H9 (cell line): ENCODE data around the gene MYO18A. TPM values are rescaled to one million over a fixed set of nuclear protein-coding genes. Genes with fewer than 3 reads are reported as not detected.

Experiments
- DNase-seq: peaks from one replicate; pipeline ENCODE4 v3.0.0-alpha.2; 2017
- H2AFZ ChIP-seq: one replicate; pipeline ENCODE4 v1.6.1; 2013; ENCODE audit warnings: mild to moderate bottlenecking, low read length, control low read depth, moderate library complexity
- H2AK5ac ChIP-seq: 2 replicates; pipeline ENCODE4 v1.6.1; 2013; ENCODE audit warnings: low read length, control low read depth, mixed read lengths; ENCODE audit not compliant: insufficient read length
- H2BK120ac ChIP-seq: one replicate; pipeline ENCODE4 v1.6.1; 2013; ENCODE audit warnings: low read depth, mild to moderate bottlenecking, low read length, control low read depth, inconsistent platforms; ENCODE audit not compliant: poor library complexity, severe bottlenecking
- H2BK12ac ChIP-seq: 2 replicates; pipeline ENCODE4 v1.6.1; 2013; ENCODE audit warnings: low read length, control low read depth, mixed read lengths, low read depth; ENCODE audit not compliant: insufficient read length
- H2BK15ac ChIP-seq: 2 replicates; pipeline ENCODE4 v1.6.1; 2013; ENCODE audit warnings: low read depth, low read length, control low read depth
- H2BK20ac ChIP-seq: one replicate; pipeline ENCODE4 v1.6.1; 2013; ENCODE audit warnings: low read depth, mild to moderate bottlenecking, low read length, control low read depth, inconsistent platforms; ENCODE audit not compliant: poor library complexity, severe bottlenecking
- H2BK5ac ChIP-seq: 2 replicates; pipeline ENCODE4 v1.6.1; 2013; ENCODE audit warnings: low read length, control low read depth, mixed read lengths; ENCODE audit not compliant: insufficient read length
- H3K14ac ChIP-seq: 2 replicates; pipeline ENCODE4 v1.6.1; 2013; ENCODE audit warnings: low read length, control low read depth; ENCODE audit not compliant: insufficient read depth
- H3K18ac ChIP-seq: 2 replicates; pipeline ENCODE4 v1.6.1; 2013; ENCODE audit warnings: low read depth, mild to moderate bottlenecking, mixed read lengths, low read length, control low read depth; ENCODE audit not compliant: insufficient read length
- H3K23ac ChIP-seq: 2 replicates; pipeline ENCODE4 v1.6.1; 2013; ENCODE audit warnings: low read length, control low read depth, mixed read lengths, low read depth; ENCODE audit not compliant: insufficient read length
- H3K23me2 ChIP-seq: 2 replicates; pipeline ENCODE4 v1.6.1; 2013; ENCODE audit warnings: low read depth, mild to moderate bottlenecking, mixed read lengths, low read length, control low read depth; ENCODE audit not compliant: insufficient read length, poor library complexity, severe bottlenecking
- H3K27ac ChIP-seq: 2 replicates; pipeline ENCODE4 v1.5.1; 2013; ENCODE audit warnings: low read length, control low read depth, mixed read lengths, low read depth; ENCODE audit not compliant: insufficient read length
- H3K27me3 ChIP-seq: 2 replicates; pipeline ENCODE4 v1.6.1; 2013; ENCODE audit warnings: low read length, control low read depth, inconsistent platforms; ENCODE audit not compliant: insufficient read depth
- H3K4ac ChIP-seq: 2 replicates; pipeline ENCODE4 v1.6.1; 2013; ENCODE audit warnings: low read depth, mild to moderate bottlenecking, control low read depth, inconsistent platforms, low read length, moderate library complexity
- H3K4me1 ChIP-seq: 2 replicates; pipeline ENCODE4 v1.6.1; 2013; ENCODE audit warnings: low read length, control low read depth, inconsistent platforms; ENCODE audit not compliant: insufficient read depth
- H3K4me2 ChIP-seq: 2 replicates; pipeline ENCODE4 v1.6.1; 2013; ENCODE audit warnings: low read length, control low read depth, mixed read lengths; ENCODE audit not compliant: insufficient read length, insufficient read depth
- H3K56ac ChIP-seq: 2 replicates; pipeline ENCODE4 v1.6.1; 2013; ENCODE audit warnings: low read depth, mild to moderate bottlenecking, mixed read lengths, low read length, control low read depth; ENCODE audit not compliant: insufficient read length
- H3K79me1 ChIP-seq: 2 replicates; pipeline ENCODE4 v1.6.1; 2013; ENCODE audit warnings: low read depth, mild to moderate bottlenecking, moderate library complexity, low read length, control low read depth, inconsistent platforms; ENCODE audit not compliant: insufficient read depth, poor library complexity, severe bottlenecking
- H3K79me2 ChIP-seq: 2 replicates; pipeline ENCODE4 v1.6.1; 2013; ENCODE audit warnings: low read length, control low read depth, inconsistent platforms; ENCODE audit not compliant: insufficient read depth
- H3K9ac ChIP-seq: 2 replicates; pipeline ENCODE4 v1.6.1; 2013; ENCODE audit warnings: low read length, control low read depth, mixed read lengths; ENCODE audit not compliant: insufficient read length; ENCODE audit errors: extremely low read depth
- H3K9me3 ChIP-seq: one replicate; pipeline ENCODE4 v1.6.1; 2013; ENCODE audit warnings: low read depth, low read length, inconsistent platforms; ENCODE audit not compliant: control insufficient read depth
- H3T11ph ChIP-seq: one replicate; pipeline ENCODE4 v1.6.1; 2013; ENCODE audit warnings: mild to moderate bottlenecking, low read length, control low read depth, inconsistent platforms
- H4K20me1 ChIP-seq: one replicate; pipeline ENCODE4 v1.6.1; 2013; ENCODE audit not compliant: control insufficient read depth, insufficient read length, insufficient read depth
- H4K5ac ChIP-seq: 2 replicates; pipeline ENCODE4 v1.6.1; 2013; ENCODE audit warnings: low read depth, mild to moderate bottlenecking, mixed read lengths, low read length, control low read depth; ENCODE audit not compliant: insufficient read length
- H4K8ac ChIP-seq: replicated peaks from 2 replicates; pipeline ENCODE4 v1.6.1; 2013; ENCODE audit warnings: low read length, control low read depth, mixed read lengths, low read depth; ENCODE audit not compliant: insufficient read length
- H4K91ac ChIP-seq: 2 replicates; pipeline ENCODE4 v1.6.1; 2013; ENCODE audit warnings: low read depth, mild to moderate bottlenecking, moderate library complexity, mixed read lengths, low read length, control low read depth; ENCODE audit not compliant: insufficient read length
- H3K27ac Mint-ChIP-seq, 3 experiments: 2 replicates in 2 of 3; 3 replicates in 1 of 3; pipeline ENCODE4 v1.8.0; 2020 to 2021; ENCODE audit warnings: mixed read lengths in 3 of 3, mild to moderate bottlenecking in 1 of 3, moderate library complexity in 1 of 3
- H3K27me3 Mint-ChIP-seq: 2 replicates; pipeline ENCODE4 v1.8.0; 2021; ENCODE audit warnings: low read depth, mild to moderate bottlenecking, moderate library complexity, mixed read lengths
- H3K36me3 Mint-ChIP-seq, 3 experiments: 2 replicates in 2 of 3; 3 replicates in 1 of 3; pipeline ENCODE4 v1.8.0; 2020 to 2021; ENCODE audit warnings: low read depth in 3 of 3, mixed read lengths in 3 of 3; ENCODE audit not compliant: insufficient read depth in 1 of 3
- H3K4me1 Mint-ChIP-seq, 2 experiments: 2 replicates each; pipeline ENCODE4 v1.8.0; 2020; ENCODE audit warnings: mixed read lengths in 2 of 2
- H3K4me3 Mint-ChIP-seq, 2 experiments: 2 replicates in 1 of 2; 3 replicates in 1 of 2; pipeline ENCODE4 v1.8.0; 2020 to 2021; ENCODE audit warnings: mild to moderate bottlenecking in 2 of 2, mixed read lengths in 2 of 2, moderate library complexity in 1 of 2
- H3K9me3 Mint-ChIP-seq, 2 experiments: 2 replicates in 1 of 2; 3 replicates in 1 of 2; pipeline ENCODE4 v1.8.0; 2020; ENCODE audit warnings: mild to moderate bottlenecking in 2 of 2, mixed read lengths in 2 of 2, moderate library complexity in 1 of 2
- CTCF ChIP-seq: fragments of 200-600 bp; sonication (generic); conservative IDR thresholded peaks from 3 replicates; pipeline ENCODE4 v1.8.0; 2021; ENCODE audit warnings: antibody characterized with exemption, mild to moderate bottlenecking
- WGBS: extraction: QIAGEN DNeasy Blood & Tissue Kit; methylation state at CpG from one replicate; pipeline ENCODE4 v1.1.7; 2013; ENCODE audit warnings: missing lambda C conversion rate, low lambda C conversion rate, mixed read lengths; ENCODE audit not compliant: insufficient read length; ENCODE audit errors: extremely low coverage; 5-methylcytosine and 5-hydroxymethylcytosine counted together
- total RNA-seq: library from RNA; stranded (reverse); gene quantifications from 2 replicates; pipeline ENCODE4 v1.2.1, GENCODE V29; 2021

The MYO18A gene
- total RNA-seq, 1 experiment from 2014 or later, result 21.6 TPM

GRCh38 chr17:29121442-29121841 lies 58.8 kb downstream of the MYO18A start:
- Histone ChIP-seq H3K14ac (no peak overlapping the region), H2AFZ (no peak overlapping the region), H3K4ac (no peak overlapping the region), H4K20me1 (no peaks in the 10 kb centered on the region), H2BK12ac (no peak overlapping the region), H3K23ac (no peak overlapping the region), H2AK5ac (no peak overlapping the region), H4K5ac (no peak overlapping the region), H2BK15ac (no peak overlapping the region), H3K9ac (no peak overlapping the region), H3K27me3 (no peaks in the 10 kb centered on the region), H3K4me2 (no peak overlapping the region), H3K4me1 (no peaks in the 10 kb centered on the region), H3T11ph (no peak overlapping the region), H3K9me3 (no peaks in the 10 kb centered on the region), H3K79me2 (no peaks in the 10 kb centered on the region), H2BK120ac (no peak overlapping the region), H4K91ac (no peak overlapping the region), H3K23me2 (no peaks in the 10 kb centered on the region), H3K79me1 (no peaks in the 10 kb centered on the region), H3K27ac (no peak overlapping the region), H4K8ac (no peak overlapping the region), H3K18ac (no peak overlapping the region), H2BK5ac (no peak overlapping the region), H3K56ac (no peak overlapping the region), H2BK20ac (no peak overlapping the region)
- no peak for TF ChIP-seq CTCF
- peaks cover 4% of the 10 kb centered on the region in 2 experiments for H3K4me1 Mint-ChIP-seq
- no peak overlapping the region for H3K4me3 Mint-ChIP-seq
- H3K27me3 Mint-ChIP-seq, result no peaks in the 10 kb centered on the region
- H3K9me3 Mint-ChIP-seq, result no peaks in the 10 kb centered on the region; a peak in 1 of 5 replicates
- no peak overlapping the region for H3K27ac Mint-ChIP-seq
- no CpG with 5 or more reads among the region's 10 CpGs for WGBS
- peaks cover 2 to 9% (median 6%) of the 10 kb centered on the region in 3 experiments; a peak in 3 of 7 replicates for H3K36me3 Mint-ChIP-seq
- DNase-seq, result no peak
